ENCODE measurements around the gene CTDNEP1. TPM values are rescaled to one million over a fixed set of nuclear protein-coding genes. Genes with fewer than 3 reads are reported as not detected.

Gene CTDNEP1
- total and polyA plus RNA-seq, 7 donors: 171 to 332 (median 217) TPM

DNA sequence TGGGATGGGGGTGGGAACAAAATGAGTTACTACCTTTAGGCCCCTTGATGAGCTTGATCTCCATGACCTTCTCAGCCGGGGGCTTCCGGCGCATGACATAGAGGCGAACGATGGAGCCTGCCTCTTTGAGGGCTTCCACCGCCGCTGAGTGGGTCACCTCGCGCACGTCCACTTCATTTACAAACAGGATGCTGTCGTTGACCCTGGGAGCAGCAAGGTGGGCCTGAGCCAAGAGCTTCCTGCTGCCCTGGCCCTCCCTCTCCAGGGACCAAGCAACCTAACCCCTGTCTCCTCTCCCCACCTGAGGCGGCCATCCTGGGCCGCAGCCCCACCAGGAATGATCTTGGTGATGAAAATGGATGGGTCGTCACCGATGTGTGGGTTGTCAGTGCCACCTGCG is 48.1 kb downstream of the CTDNEP1 start:
- Histone ChIP-seq H3K27ac (no peak overlapping the region), H3K4me3 (no peak overlapping the region), H3K9me3 (no peaks in the 10 kb centered on the region), H3K36me3 (ENCODE audit: insufficient read depth in 1 of 2, low read depth in 1 of 2) (peaks cover 0 to 10% of the 10 kb centered on the region in 2 donors), H3K4me1 (peaks cover 7% of the 10 kb centered on the region), H3K27me3 (ENCODE audit: insufficient read depth in 3 of 3, low read length in 2 of 3) (peaks cover 0 to 14% (median 1%) of the 10 kb centered on the region in 3 donors)
- intact Hi-C loops (cut with DNase I): no loop called here
- WGBS, 3 donors: 91 to 93% (median 93%) methylated on average over 16 of the region's 16 CpGs
- no peak for DNase-seq
- TF ChIP-seq, protein P1, sequence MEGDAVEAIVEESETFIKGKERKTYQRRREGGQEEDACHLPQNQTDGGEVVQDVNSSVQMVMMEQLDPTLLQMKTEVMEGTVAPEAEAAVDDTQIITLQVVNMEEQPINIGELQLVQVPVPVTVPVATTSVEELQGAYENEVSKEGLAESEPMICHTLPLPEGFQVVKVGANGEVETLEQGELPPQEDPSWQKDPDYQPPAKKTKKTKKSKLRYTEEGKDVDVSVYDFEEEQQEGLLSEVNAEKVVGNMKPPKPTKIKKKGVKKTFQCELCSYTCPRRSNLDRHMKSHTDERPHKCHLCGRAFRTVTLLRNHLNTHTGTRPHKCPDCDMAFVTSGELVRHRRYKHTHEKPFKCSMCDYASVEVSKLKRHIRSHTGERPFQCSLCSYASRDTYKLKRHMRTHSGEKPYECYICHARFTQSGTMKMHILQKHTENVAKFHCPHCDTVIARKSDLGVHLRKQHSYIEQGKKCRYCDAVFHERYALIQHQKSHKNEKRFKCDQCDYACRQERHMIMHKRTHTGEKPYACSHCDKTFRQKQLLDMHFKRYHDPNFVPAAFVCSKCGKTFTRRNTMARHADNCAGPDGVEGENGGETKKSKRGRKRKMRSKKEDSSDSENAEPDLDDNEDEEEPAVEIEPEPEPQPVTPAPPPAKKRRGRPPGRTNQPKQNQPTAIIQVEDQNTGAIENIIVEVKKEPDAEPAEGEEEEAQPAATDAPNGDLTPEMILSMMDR (IDR thresholded peaks at IDR 0.05): no peak
- ATAC-seq: no peak

DNA sequence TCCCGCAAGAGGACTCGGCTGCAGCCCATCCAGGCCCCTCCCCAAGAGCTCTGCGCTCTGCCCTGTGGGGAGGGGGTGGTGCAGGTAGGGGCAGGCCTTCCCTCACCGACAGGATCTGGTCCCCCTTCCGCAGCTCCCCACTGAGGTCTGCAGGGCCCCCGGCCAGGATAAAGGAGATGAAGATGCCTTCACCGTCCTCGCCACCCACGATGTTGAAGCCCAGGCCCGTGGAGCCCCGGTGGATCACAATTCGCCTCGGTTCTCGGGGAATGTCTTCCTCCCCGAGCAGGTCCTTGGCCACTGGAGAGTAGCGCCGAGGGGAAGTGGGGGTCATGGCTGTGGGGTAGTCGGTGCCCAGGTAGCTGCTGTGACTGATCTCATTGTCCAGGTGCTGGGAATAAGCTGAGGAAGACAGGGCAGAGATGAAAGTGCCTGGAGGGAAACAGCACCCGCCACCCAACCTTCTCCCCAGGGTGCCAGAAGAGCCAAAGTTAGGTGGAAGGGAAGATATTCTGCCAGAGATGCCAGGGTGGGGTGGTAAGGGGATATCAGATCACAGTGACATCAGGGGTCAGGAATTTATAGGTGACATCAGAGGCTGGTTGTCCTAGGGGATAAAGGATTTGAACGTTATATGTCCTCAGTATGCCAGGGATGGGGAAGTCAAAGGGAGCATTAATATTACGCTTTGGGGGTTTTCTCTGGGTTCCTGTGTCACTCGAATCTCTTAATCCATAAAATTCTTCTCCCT is 54.7 kb downstream of the CTDNEP1 start:
- H3K4me3 ChIP-seq: no peak overlapping the region
- DNase-seq (no peak), ATAC-seq (no peak)
- 88 to 89% (median 89%) methylated on average over 22 of the region's 22 CpGs for WGBS, 3 donors
- H3K27ac ChIP-seq: no peak overlapping the region
- no peaks in the 10 kb centered on the region for H3K4me1 ChIP-seq
- TF ChIP-seq, protein P1 (IDR thresholded peaks at IDR 0.05): no peak
- no peaks in the 10 kb centered on the region for H3K27me3 ChIP-seq (ENCODE audit: insufficient read depth in 3 of 3, low read length in 2 of 3)
- H3K36me3 ChIP-seq (ENCODE audit: insufficient read depth in 1 of 2, low read depth in 1 of 2): peaks cover 0 to 8% of the 10 kb centered on the region in 2 donors
- no peaks in the 10 kb centered on the region for H3K9me3 ChIP-seq
- intact Hi-C loops (cut with DNase I): no loop called here

DNA sequence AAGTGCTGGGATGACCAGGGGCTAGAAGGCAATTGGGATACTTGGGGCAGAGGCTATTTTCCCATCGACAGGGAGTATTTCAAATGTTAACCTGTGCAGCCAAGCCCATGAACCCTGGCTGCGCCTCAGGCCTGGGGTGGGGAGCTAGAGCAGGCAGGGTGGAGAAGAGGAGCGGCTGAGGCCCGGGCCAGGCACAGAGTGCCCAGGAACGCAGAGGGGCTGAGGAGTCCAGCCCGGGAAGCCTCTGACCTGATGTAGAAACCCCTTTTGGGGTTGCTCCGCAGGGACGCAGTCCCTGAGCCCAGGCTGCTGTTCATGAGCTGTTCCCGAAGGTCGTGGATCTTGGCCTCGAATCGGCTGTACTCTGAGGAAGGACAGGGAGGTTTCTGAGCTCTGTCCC is 55.6 kb downstream of the CTDNEP1 start:
- no peaks in the 10 kb centered on the region for H3K9me3 ChIP-seq
- no peaks in the 10 kb centered on the region for H3K4me1 ChIP-seq
- H3K36me3 ChIP-seq (ENCODE audit: insufficient read depth in 1 of 2, low read depth in 1 of 2): peaks cover 0 to 8% of the 10 kb centered on the region in 2 donors
- ATAC-seq: no peak
- WGBS, 3 donors: 93 to 95% (median 94%) methylated on average over 11 to 12 of the region's 12 CpGs
- DNase-seq: no peak
- no peak overlapping the region for H3K4me3 ChIP-seq
- no peak overlapping the region for H3K27ac ChIP-seq
- H3K27me3 ChIP-seq (ENCODE audit: insufficient read depth in 3 of 3, low read length in 2 of 3): no peaks in the 10 kb centered on the region
- intact Hi-C loops (cut with DNase I): no loop called here
- TF ChIP-seq, protein P1 (IDR thresholded peaks at IDR 0.05): no peak

Other genes starting within 250 kb of the CTDNEP1 start
Only the 30 nearest of the 35 such genes appear.
- 1 to 10 TPM in 1 of 4 donors, under 1 TPM in 3; 0.57 to 1.5 (median 0.72) TPM for gene SLC16A13, start 215.7 kb downstream of the CTDNEP1 start, total RNA-seq
- gene SLC16A13, start 215.7 kb downstream of the CTDNEP1 start, polyA plus RNA-seq: under 1 TPM; 0.17 to 0.40 (median 0.40) TPM
- gene SLC16A11, start 207.6 kb downstream of the CTDNEP1 start, total RNA-seq: under 1 TPM in 2 of 4 donors, not detected in 2; 0.36 to 0.42 TPM
- gene SLC16A11, start 207.6 kb downstream of the CTDNEP1 start, polyA plus RNA-seq: 1 to 10 TPM in 1 of 3 donors, under 1 TPM in 2; 0.34 to 1.2 (median 0.77) TPM
- 1 to 10 TPM; 1.9 to 4.9 (median 2.4) TPM for gene CLEC10A, start 171.5 kb downstream of the CTDNEP1 start, total RNA-seq
- 1 to 10 TPM in 1 of 3 donors, under 1 TPM in 2; 0.69 to 2.4 (median 0.87) TPM for gene CLEC10A, start 171.5 kb downstream of the CTDNEP1 start, polyA plus RNA-seq
- under 1 TPM in 2 of 4 donors, not detected in 2; 0.34 to 0.62 TPM for gene ASGR2, start 136.9 kb downstream of the CTDNEP1 start, total RNA-seq
- under 1 TPM in 2 of 3 donors, not detected in 1; 0.04 to 0.25 TPM for gene ASGR2, start 136.9 kb downstream of the CTDNEP1 start, polyA plus RNA-seq
- under 1 TPM in 2 of 4 donors, not detected in 2; 0.26 to 0.39 TPM for gene ASGR1, start 72.4 kb downstream of the CTDNEP1 start, total RNA-seq
- gene ASGR1, start 72.4 kb downstream of the CTDNEP1 start, polyA plus RNA-seq: under 1 TPM; 0.08 to 0.23 (median 0.21) TPM
- gene DLG4, start 31.9 kb downstream of the CTDNEP1 start, total RNA-seq: 1 to 10 TPM; 3.2 to 8.9 (median 5.8) TPM
- gene DLG4, start 31.9 kb downstream of the CTDNEP1 start, polyA plus RNA-seq: 1 to 10 TPM; 1.5 to 5.8 (median 1.8) TPM
- gene ACADVL, start 31.8 kb downstream of the CTDNEP1 start, total RNA-seq: 1,000 to 10,000 TPM in 3 of 4 donors, 100 to 1,000 TPM in 1; 987 to 1,310 (median 1,099) TPM
- gene ACADVL, start 31.8 kb downstream of the CTDNEP1 start, polyA plus RNA-seq: 1,000 to 10,000 TPM in 1 of 3 donors, 100 to 1,000 TPM in 2; 538 to 1,030 (median 946) TPM
- 10 to 100 TPM; 11.4 to 19.6 (median 13.8) TPM for gene DVL2, start 17.2 kb downstream of the CTDNEP1 start, total RNA-seq
- gene DVL2, start 17.2 kb downstream of the CTDNEP1 start, polyA plus RNA-seq: 10 to 100 TPM; 10.0 to 22.1 (median 10.0) TPM
- gene PHF23, start 12.3 kb downstream of the CTDNEP1 start, total RNA-seq: 10 to 100 TPM; 20.9 to 28.8 (median 27.7) TPM
- gene PHF23, start 12.3 kb downstream of the CTDNEP1 start, polyA plus RNA-seq: 10 to 100 TPM; 24.0 to 43.3 (median 29.4) TPM
- gene GABARAP, start 9.3 kb downstream of the CTDNEP1 start, total RNA-seq: 100 to 1,000 TPM; 447 to 492 (median 481) TPM
- gene GABARAP, start 9.3 kb downstream of the CTDNEP1 start, polyA plus RNA-seq: 100 to 1,000 TPM; 344 to 569 (median 510) TPM
- 10 to 100 TPM; 55.7 to 87.0 (median 74.8) TPM for gene ELP5, start 481 bp upstream of the CTDNEP1 start, total RNA-seq
- 100 to 1,000 TPM in 1 of 3 donors, 10 to 100 TPM in 2; 50.4 to 104 (median 86.0) TPM for gene ELP5, start 481 bp upstream of the CTDNEP1 start, polyA plus RNA-seq
- 1 to 10 TPM in 2 of 4 donors, under 1 TPM in 1, not detected in 1; 0.57 to 1.0 (median 1.0) TPM for gene CLDN7, start 10.7 kb upstream of the CTDNEP1 start, total RNA-seq
- 1 to 10 TPM in 1 of 3 donors, under 1 TPM in 2; 0.48 to 1.1 (median 0.83) TPM for gene CLDN7, start 10.7 kb upstream of the CTDNEP1 start, polyA plus RNA-seq
- 100 to 1,000 TPM in 3 of 4 donors, 10 to 100 TPM in 1; 50.9 to 257 (median 139) TPM for gene SLC2A4, start 30.0 kb upstream of the CTDNEP1 start, total RNA-seq
- 100 to 1,000 TPM in 1 of 3 donors, 10 to 100 TPM in 2; 19.4 to 127 (median 33.8) TPM for gene SLC2A4, start 30.0 kb upstream of the CTDNEP1 start, polyA plus RNA-seq
- gene YBX2, start 42.9 kb upstream of the CTDNEP1 start, total RNA-seq: 1 to 10 TPM in 1 of 4 donors, under 1 TPM in 3; 0.37 to 1.0 (median 0.75) TPM
- gene YBX2, start 42.9 kb upstream of the CTDNEP1 start, polyA plus RNA-seq: 1 to 10 TPM in 1 of 3 donors, under 1 TPM in 2; 0.14 to 1.8 (median 0.21) TPM
- gene EIF5A, start 55.9 kb upstream of the CTDNEP1 start, total RNA-seq: 100 to 1,000 TPM; 293 to 730 (median 567) TPM
- gene EIF5A, start 55.9 kb upstream of the CTDNEP1 start, polyA plus RNA-seq: 1,000 to 10,000 TPM in 1 of 3 donors, 100 to 1,000 TPM in 2; 468 to 1,107 (median 518) TPM
- 100 to 1,000 TPM in 1 of 4 donors, 10 to 100 TPM in 3; 71.8 to 101 (median 82.5) TPM for gene GPS2, start 63.6 kb upstream of the CTDNEP1 start, total RNA-seq
- gene GPS2, start 63.6 kb upstream of the CTDNEP1 start, polyA plus RNA-seq: 100 to 1,000 TPM; 139 to 197 (median 146) TPM
- 10 to 100 TPM; 24.0 to 53.8 (median 32.6) TPM for gene NEURL4, start 77.6 kb upstream of the CTDNEP1 start, total RNA-seq
- 10 to 100 TPM; 20.7 to 38.7 (median 22.9) TPM for gene NEURL4, start 77.6 kb upstream of the CTDNEP1 start, polyA plus RNA-seq
- gene ACAP1, start 84.8 kb upstream of the CTDNEP1 start, total RNA-seq: 10 to 100 TPM; 12.2 to 20.7 (median 15.7) TPM
- gene ACAP1, start 84.8 kb upstream of the CTDNEP1 start, polyA plus RNA-seq: 10 to 100 TPM in 1 of 3 donors, 1 to 10 TPM in 2; 1.9 to 11.9 (median 2.4) TPM
- gene KCTD11, start 100.4 kb upstream of the CTDNEP1 start, total RNA-seq: 1 to 10 TPM; 4.5 to 5.2 (median 5.1) TPM
- 10 to 100 TPM in 1 of 3 donors, 1 to 10 TPM in 2; 2.9 to 13.2 (median 9.9) TPM for gene KCTD11, start 100.4 kb upstream of the CTDNEP1 start, polyA plus RNA-seq
- gene TMEM95, start 103.4 kb upstream of the CTDNEP1 start, total RNA-seq: not detected
- gene TMEM95, start 103.4 kb upstream of the CTDNEP1 start, polyA plus RNA-seq: not detected
- gene TNK1, start 129.4 kb upstream of the CTDNEP1 start, total RNA-seq: under 1 TPM; 0.56 to 0.86 (median 0.78) TPM
- gene TNK1, start 129.4 kb upstream of the CTDNEP1 start, polyA plus RNA-seq: 1 to 10 TPM in 1 of 3 donors, under 1 TPM in 2; 0.57 to 1.7 (median 0.98) TPM
- gene PLSCR3, start 142.8 kb upstream of the CTDNEP1 start, total RNA-seq: 10 to 100 TPM; 13.9 to 16.2 (median 15.1) TPM
- 10 to 100 TPM; 16.6 to 20.5 (median 18.7) TPM for gene PLSCR3, start 142.8 kb upstream of the CTDNEP1 start, polyA plus RNA-seq
- 10 to 100 TPM; 47.1 to 80.4 (median 53.5) TPM for gene TMEM256, start 152.4 kb upstream of the CTDNEP1 start, total RNA-seq
- 10 to 100 TPM; 62.4 to 75.4 (median 69.7) TPM for gene TMEM256, start 152.4 kb upstream of the CTDNEP1 start, polyA plus RNA-seq
- gene NLGN2, start 156.1 kb upstream of the CTDNEP1 start, total RNA-seq: 10 to 100 TPM in 1 of 4 donors, 1 to 10 TPM in 3; 6.5 to 11.5 (median 7.4) TPM
- 1 to 10 TPM; 2.8 to 3.1 (median 2.9) TPM for gene NLGN2, start 156.1 kb upstream of the CTDNEP1 start, polyA plus RNA-seq
- not detected for gene SPEM1, start 168.6 kb upstream of the CTDNEP1 start, total RNA-seq
- under 1 TPM in 1 of 3 donors, not detected in 2; 0.06 TPM for gene SPEM1, start 168.6 kb upstream of the CTDNEP1 start, polyA plus RNA-seq
- gene SPEM2, start 173.9 kb upstream of the CTDNEP1 start, total RNA-seq: not detected
- gene SPEM2, start 173.9 kb upstream of the CTDNEP1 start, polyA plus RNA-seq: under 1 TPM in 1 of 3 donors, not detected in 2; 0.03 TPM
- not detected for gene SPEM3, start 177.1 kb upstream of the CTDNEP1 start, total RNA-seq
- gene SPEM3, start 177.1 kb upstream of the CTDNEP1 start, polyA plus RNA-seq: under 1 TPM in 1 of 3 donors, not detected in 2; 0.01 TPM
- gene TMEM102, start 183.7 kb upstream of the CTDNEP1 start, total RNA-seq: under 1 TPM; 0.41 to 0.95 (median 0.68) TPM
- 1 to 10 TPM in 2 of 3 donors, under 1 TPM in 1; 0.84 to 3.2 (median 1.7) TPM for gene TMEM102, start 183.7 kb upstream of the CTDNEP1 start, polyA plus RNA-seq
- 10 to 100 TPM in 3 of 4 donors, 1 to 10 TPM in 1; 2.7 to 21.1 (median 10.1) TPM for gene FGF11, start 187.8 kb upstream of the CTDNEP1 start, total RNA-seq
- gene FGF11, start 187.8 kb upstream of the CTDNEP1 start, polyA plus RNA-seq: 1 to 10 TPM; 2.0 to 4.4 (median 3.7) TPM
- gene CHRNB1, start 193.3 kb upstream of the CTDNEP1 start, total RNA-seq: 100 to 1,000 TPM; 107 to 190 (median 147) TPM
- 100 to 1,000 TPM in 1 of 3 donors, 10 to 100 TPM in 2; 73.0 to 118 (median 91.7) TPM for gene CHRNB1, start 193.3 kb upstream of the CTDNEP1 start, polyA plus RNA-seq